ENCODE data around the gene PARP14. TPM values are rescaled to one million over a fixed set of nuclear protein-coding genes. Genes with fewer than 3 reads are reported as not detected.

The PARP14 gene
- total and polyA plus RNA-seq, 2 donors (not counting 3 experiments of a cell fraction or from before 2014, with no cell fraction given) = 19.7 to 41.5 TPM

DNA sequence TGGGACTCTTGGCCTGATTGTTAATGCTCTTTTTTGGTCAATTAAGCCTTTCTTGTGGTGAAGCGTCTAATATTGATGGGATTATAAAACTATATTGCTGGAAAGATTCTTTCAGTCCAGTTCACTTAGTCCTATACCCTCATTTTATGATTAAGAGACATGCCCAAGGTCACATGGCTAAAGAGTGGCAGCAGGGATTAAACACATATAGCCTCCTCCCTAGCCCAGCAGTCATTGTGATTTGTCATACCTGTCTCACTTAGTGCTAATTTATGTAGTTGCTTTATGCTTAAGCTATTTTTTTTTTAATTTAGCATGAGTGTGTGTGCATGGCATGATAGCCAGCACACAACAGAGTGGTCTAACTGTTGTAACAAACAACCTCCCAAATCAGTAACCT lies 9.5 kb downstream of the PARP14 start:
- H3K9me1 ChIP-seq (replicated peaks; ENCODE audit: control insufficient read depth, extremely low read depth, insufficient read depth, low read length) = no peaks in the 10 kb centered on the region
- no peaks in the 10 kb centered on the region for H4K20me1 ChIP-seq (replicated peaks; ENCODE audit: control insufficient read depth, extremely low read depth, insufficient read depth, low read length)
- H3K4me3 ChIP-seq (replicated peaks in 1 of 3; ENCODE audit: insufficient read depth in 1 of 3, low read depth in 1 of 3, low read length in 3 of 3) = no peak overlapping the region
- dilution Hi-C loops (cut with MboI; ENCODE audit: extremely low pct_ligation_motif_present, low sequenced_read_pairs) = no loop called here
- H3K36me3 ChIP-seq (ENCODE audit: control insufficient read depth in 2 of 2, extremely low read depth in 1 of 2, insufficient read depth in 2 of 2, low read length in 2 of 2) = peaks cover 3 to 33% of the 10 kb centered on the region in 2 experiments
- FAIRE-seq (no peak), DNase-seq (ENCODE audit: low read depth, low spot score) (no peak)
- H3K4me2 ChIP-seq (ENCODE audit: insufficient read depth, low read length) = no peak overlapping the region
- no peaks in the 10 kb centered on the region for H3K9me3 ChIP-seq (replicated peaks; ENCODE audit: control insufficient read depth, insufficient read depth, low read length)
- POLR2A ChIA-PET = no interaction called here
- no peaks in the 10 kb centered on the region for H3K79me2 ChIP-seq (ENCODE audit: control insufficient read depth, insufficient read depth, low read length)
- TF ChIP-seq FOS (IDR thresholded peaks at IDR 0.05; ENCODE audit: borderline replicate concordance, insufficient read depth, low read length) = no peak
- no peak for TF ChIP-seq MYC (IDR thresholded peaks at IDR 0.05; ENCODE audit: low read depth, low read length)
- no peak for TF ChIP-seq POLR2A (IDR thresholded peaks at IDR 0.05; ENCODE audit: low read depth, low read length)
- no peak for TF ChIP-seq GATA2 (IDR thresholded peaks at IDR 0.05; ENCODE audit: insufficient read depth, insufficient read length, low read depth, low read length)
- TF ChIP-seq JUN (IDR thresholded peaks at IDR 0.05; ENCODE audit: borderline replicate concordance, insufficient read depth, insufficient read length, low read depth) = no peak
- TF ChIP-seq EZH2 (IDR thresholded peaks at IDR 0.05; ENCODE audit: borderline replicate concordance, low read depth, low read length, severe bottlenecking) = no peak
- TF ChIP-seq, protein P1, sequence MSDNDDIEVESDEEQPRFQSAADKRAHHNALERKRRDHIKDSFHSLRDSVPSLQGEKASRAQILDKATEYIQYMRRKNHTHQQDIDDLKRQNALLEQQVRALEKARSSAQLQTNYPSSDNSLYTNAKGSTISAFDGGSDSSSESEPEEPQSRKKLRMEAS (IDR thresholded peaks at IDR 0.05; ENCODE audit: insufficient read depth, insufficient read length) = no peak
- no peak for TF ChIP-seq POLR2AphosphoS5 (IDR thresholded peaks at IDR 0.05; ENCODE audit: insufficient read depth, low read depth, low read length)
- TF ChIP-seq, protein P2, sequence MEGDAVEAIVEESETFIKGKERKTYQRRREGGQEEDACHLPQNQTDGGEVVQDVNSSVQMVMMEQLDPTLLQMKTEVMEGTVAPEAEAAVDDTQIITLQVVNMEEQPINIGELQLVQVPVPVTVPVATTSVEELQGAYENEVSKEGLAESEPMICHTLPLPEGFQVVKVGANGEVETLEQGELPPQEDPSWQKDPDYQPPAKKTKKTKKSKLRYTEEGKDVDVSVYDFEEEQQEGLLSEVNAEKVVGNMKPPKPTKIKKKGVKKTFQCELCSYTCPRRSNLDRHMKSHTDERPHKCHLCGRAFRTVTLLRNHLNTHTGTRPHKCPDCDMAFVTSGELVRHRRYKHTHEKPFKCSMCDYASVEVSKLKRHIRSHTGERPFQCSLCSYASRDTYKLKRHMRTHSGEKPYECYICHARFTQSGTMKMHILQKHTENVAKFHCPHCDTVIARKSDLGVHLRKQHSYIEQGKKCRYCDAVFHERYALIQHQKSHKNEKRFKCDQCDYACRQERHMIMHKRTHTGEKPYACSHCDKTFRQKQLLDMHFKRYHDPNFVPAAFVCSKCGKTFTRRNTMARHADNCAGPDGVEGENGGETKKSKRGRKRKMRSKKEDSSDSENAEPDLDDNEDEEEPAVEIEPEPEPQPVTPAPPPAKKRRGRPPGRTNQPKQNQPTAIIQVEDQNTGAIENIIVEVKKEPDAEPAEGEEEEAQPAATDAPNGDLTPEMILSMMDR (IDR thresholded peaks at IDR 0.05; ENCODE audit: extremely low read depth in 1 of 2, insufficient read depth in 1 of 2, low read depth in 1 of 2, low read length in 2 of 2) = no peak
- no peaks in the 10 kb centered on the region for H3K4me1 ChIP-seq (ENCODE audit: control insufficient read depth, extremely low read depth, insufficient read depth, low read length)
- H2AFZ ChIP-seq (ENCODE audit: low read depth, low read length) = no peak overlapping the region
- no peaks in the 10 kb centered on the region for H3K27me3 ChIP-seq (ENCODE audit: control insufficient read depth in 2 of 2, insufficient read depth in 2 of 2, low read length in 2 of 2)
- no peak overlapping the region for H3K27ac ChIP-seq (ENCODE audit: insufficient read depth, low read depth, low read length)
- CTCF ChIA-PET = interaction anchor here (3.2 kb wide), 1 partner anchor 11 kb away, joined by 19 read pairs; no protein-coding TSS in a partner anchor
- no TSS peak for BruUV-seq (replicated peaks)
- intact Hi-C loops (cut with micrococcal nuclease) = no loop called here
- H3K9ac ChIP-seq (replicated peaks; ENCODE audit: extremely low read depth, insufficient read depth, low read length) = no peak overlapping the region

Data from endothelial cell of umbilical vein (primary cell).